DND-41 (cell line): Measurements from ENCODE around the gene CLDN24.
"Not testable (repeated sequence)": the region's sequence is repeated elsewhere in the genome, so short reads cannot be mapped to it uniquely, and the experiment has no call there.

Source experiments
- ATAC-seq: fragments of 200-7000 bp; cut with Tn5 transposase; 3 replicates; pipeline ENCODE4 v1.9.1; 2021; ENCODE audit warnings: low read depth; ENCODE audit not compliant: insufficient read depth
- DNase-seq: peaks from one replicate; pipeline ENCODE4 v3.0.0-alpha.2; 2020
- H2AFZ ChIP-seq: 2 replicates; pipeline ENCODE4 v1.6.0; 2012; ENCODE audit warnings: low read depth, low read length
- H3K27ac ChIP-seq: 2 replicates; pipeline ENCODE4 v1.5.1; 2012; ENCODE audit warnings: low read length, inconsistent platforms
- H3K27me3 ChIP-seq: fragments of 200-600 bp; sonication (generic); 2 replicates; pipeline ENCODE4 v1.6.0; 2012; ENCODE audit warnings: low read length, mild to moderate bottlenecking, inconsistent platforms; ENCODE audit not compliant: insufficient read depth, poor library complexity
- H3K36me3 ChIP-seq: 2 replicates; pipeline ENCODE4 v1.5.1; 2012; ENCODE audit warnings: low read length, inconsistent platforms; ENCODE audit not compliant: insufficient read depth
- H3K4me1 ChIP-seq: 2 replicates; pipeline ENCODE4 v1.5.1; 2012; ENCODE audit warnings: mild to moderate bottlenecking, low read length; ENCODE audit not compliant: insufficient read depth
- H3K4me2 ChIP-seq: 2 replicates; pipeline ENCODE4 v1.6.0; 2012; ENCODE audit warnings: mild to moderate bottlenecking, moderate library complexity, low read length, inconsistent platforms; ENCODE audit not compliant: insufficient read depth
- H3K4me3 ChIP-seq, 2 experiments: fragments of 200-600 bp in 1 of 2; shearing (Covaris generic) in 1 of 2; 2 replicates each; pipeline ENCODE4 v1.5.1; 2012 to 2016; ENCODE audit warnings: inconsistent platforms in 2 of 2, low read length in 2 of 2, mild to moderate bottlenecking in 2 of 2, low read depth in 1 of 2, moderate library complexity in 1 of 2
- H3K79me2 ChIP-seq: 2 replicates; pipeline ENCODE4 v1.6.0; 2012; ENCODE audit warnings: low read length, inconsistent platforms; ENCODE audit not compliant: insufficient read depth
- H3K9ac ChIP-seq: 2 replicates; pipeline ENCODE4 v1.6.0; 2012; ENCODE audit warnings: low read depth, mild to moderate bottlenecking, inconsistent platforms, low read length, moderate library complexity
- H3K9me3 ChIP-seq: 2 replicates; pipeline ENCODE4 v1.5.1; 2012; ENCODE audit warnings: low read length, moderate library complexity, mild to moderate bottlenecking, inconsistent platforms; ENCODE audit not compliant: insufficient read depth, severe bottlenecking
- H4K20me1 ChIP-seq: 2 replicates; pipeline ENCODE4 v1.6.0; 2012; ENCODE audit warnings: low read length; ENCODE audit not compliant: insufficient read depth
- CTCF ChIP-seq: IDR thresholded peaks from 2 replicates; pipeline ENCODE4 v1.5.1; 2012; ENCODE audit warnings: borderline replicate concordance, low read length, moderate library complexity, mild to moderate bottlenecking; ENCODE audit not compliant: poor library complexity, severe bottlenecking; ENCODE audit errors: extremely low read depth
- EZH2 ChIP-seq: IDR thresholded peaks from 3 replicates; pipeline ENCODE4 v1.6.1; 2012; ENCODE audit warnings: borderline replicate concordance, low read depth, mild to moderate bottlenecking, moderate library complexity, low read length, inconsistent platforms; ENCODE audit not compliant: severe bottlenecking

CLDN24 gene

GRCh38 chr4:183327827-183328226 is 5.6 kb upstream of the CLDN24 start:
- ATAC-seq: no peak
- Histone ChIP-seq H3K36me3 (no peaks in the 10 kb centered on the region), H3K27ac (no peak overlapping the region), H4K20me1 (no peaks in the 10 kb centered on the region), H3K4me1 (no peaks in the 10 kb centered on the region), H3K27me3 (no peaks in the 10 kb centered on the region), H3K4me3 (no peak overlapping the region), H3K9me3 (no peaks in the 10 kb centered on the region), H3K9ac (no peak overlapping the region), H2AFZ (no peak overlapping the region), H3K79me2 (no peaks in the 10 kb centered on the region), H3K4me2 (no peak overlapping the region)
- no peak for DNase-seq
- TF ChIP-seq CTCF (no peak), EZH2 (no peak)

- no peak overlapping the region for H3K27ac ChIP-seq
- H2AFZ ChIP-seq: no peak overlapping the region
- H3K9ac ChIP-seq: no peak overlapping the region
- no peak for DNase-seq
- no peak overlapping the region for H3K4me2 ChIP-seq
- no peak overlapping the region for H3K4me3 ChIP-seq
- TF ChIP-seq CTCF: no peak
- no peak for TF ChIP-seq EZH2
- H4K20me1 ChIP-seq: no peaks in the 10 kb centered on the region
- H3K9me3 ChIP-seq: no peaks in the 10 kb centered on the region
- no peaks in the 10 kb centered on the region for H3K36me3 ChIP-seq
- no peaks in the 10 kb centered on the region for H3K4me1 ChIP-seq
- H3K79me2 ChIP-seq: no peaks in the 10 kb centered on the region
- no peaks in the 10 kb centered on the region for H3K27me3 ChIP-seq
- ATAC-seq: no peak
Observed at GRCh38 chr4:183326853-183327252, 4.6 kb upstream of the CLDN24 start.

GRCh38 chr4:183326387-183326786 is 4.2 kb upstream of the CLDN24 start:
- not testable (repeated sequence) for H2AFZ ChIP-seq, H3K4me1 ChIP-seq, H3K36me3 ChIP-seq, H3K4me2 ChIP-seq, H3K9ac ChIP-seq, H3K27ac ChIP-seq, H3K9me3 ChIP-seq, ATAC-seq, H3K4me3 ChIP-seq, H3K27me3 ChIP-seq, H4K20me1 ChIP-seq, DNase-seq, H3K79me2 ChIP-seq

- H3K9me3 ChIP-seq: no peaks in the 10 kb centered on the region
- H3K9ac ChIP-seq: no peak overlapping the region
- DNase-seq: no peak
- H2AFZ ChIP-seq: no peak overlapping the region
- no peaks in the 10 kb centered on the region for H3K27me3 ChIP-seq
- ATAC-seq: no peak
- no peaks in the 10 kb centered on the region for H3K36me3 ChIP-seq
- H3K4me2 ChIP-seq: no peak overlapping the region
- no peaks in the 10 kb centered on the region for H4K20me1 ChIP-seq
- no peak overlapping the region for H3K4me3 ChIP-seq
- no peak for TF ChIP-seq CTCF
- TF ChIP-seq EZH2: no peak
- no peak overlapping the region for H3K27ac ChIP-seq
- no peaks in the 10 kb centered on the region for H3K79me2 ChIP-seq
- H3K4me1 ChIP-seq: no peaks in the 10 kb centered on the region
Observed at GRCh38 chr4:183324619-183325018, 2.4 kb upstream of the CLDN24 start.

GRCh38 chr4:183324056-183324455 is 1.8 kb upstream of the CLDN24 start:
- not testable (repeated sequence) for H4K20me1 ChIP-seq, DNase-seq, ATAC-seq

More at GRCh38 chr4:183324056-183324455, 1.8 kb upstream of the CLDN24 start:
- not testable (repeated sequence) for H3K4me1 ChIP-seq, H3K9ac ChIP-seq, H3K4me3 ChIP-seq, H3K36me3 ChIP-seq, H3K79me2 ChIP-seq, H3K4me2 ChIP-seq, H2AFZ ChIP-seq, H3K27ac ChIP-seq, H3K27me3 ChIP-seq, H3K9me3 ChIP-seq
